KOPT-K1 (cell line): ENCODE data around the gene ATP8B1.

Source experiments
- H3K27ac ChIP-seq: fragments of 200-600 bp; sonication (generic); 2 replicates; pipeline ENCODE4 v1.5.1; 2016; ENCODE audit warnings: antibody characterized with exemption, mild to moderate bottlenecking, low read depth, low read length; ENCODE audit not compliant: poor library complexity, severe bottlenecking
- H3K36me3 ChIP-seq: fragments of 200-600 bp; sonication (generic); 2 replicates; pipeline ENCODE4 v1.5.1; 2017; ENCODE audit warnings: antibody characterized with exemption, mild to moderate bottlenecking, low read length, moderate library complexity; ENCODE audit not compliant: insufficient read depth
- H3K9me3 ChIP-seq: fragments of 200-600 bp; sonication (generic); 2 replicates; pipeline ENCODE4 v1.5.1; 2017; ENCODE audit warnings: antibody characterized with exemption, low read length, mild to moderate bottlenecking; ENCODE audit not compliant: insufficient read depth, poor library complexity, severe bottlenecking

Gene ATP8B1

DNA sequence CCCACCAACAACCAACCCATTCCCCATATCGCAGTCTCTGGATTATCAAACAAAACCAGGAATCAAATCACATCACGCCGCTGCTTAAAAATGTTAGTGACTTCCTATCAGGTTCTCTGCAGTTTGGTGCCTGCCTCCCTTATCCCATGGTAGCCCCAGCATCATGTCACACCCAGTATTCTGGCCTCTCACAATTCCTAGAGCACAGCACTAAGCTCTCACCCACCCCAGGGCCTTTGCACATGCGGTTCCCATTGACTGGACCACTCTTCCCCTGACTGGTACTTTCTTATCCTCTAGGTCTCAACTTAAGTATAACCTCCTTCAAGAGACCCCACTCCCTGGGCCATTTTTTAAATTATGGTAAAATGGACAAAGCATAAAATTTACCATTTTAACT lies 12.8 kb downstream of the ATP8B1 start:
- Histone ChIP-seq H3K36me3 (no peaks in the 10 kb centered on the region), H3K9me3 (no peaks in the 10 kb centered on the region), H3K27ac (no peak overlapping the region)

DNA sequence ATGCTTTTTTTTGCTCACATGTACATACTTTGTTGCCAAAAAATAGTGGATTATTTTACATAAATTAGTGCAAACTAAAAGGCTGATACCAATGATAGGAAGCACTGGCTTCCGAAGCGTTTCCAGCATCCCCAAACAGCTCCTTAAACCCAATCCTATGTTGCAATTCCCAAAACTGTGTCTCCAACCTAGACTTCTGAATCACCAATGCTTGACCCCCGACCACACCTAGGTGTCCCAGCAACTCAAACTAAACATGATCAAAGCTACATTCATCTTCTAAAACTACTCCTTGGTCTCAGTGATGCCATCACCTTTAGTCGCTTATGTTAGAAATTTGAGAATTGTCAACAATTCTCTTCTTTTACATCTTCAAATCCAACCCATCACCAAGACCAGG lies 13.4 kb downstream of the ATP8B1 start:
- Histone ChIP-seq H3K27ac (no peak overlapping the region), H3K36me3 (no peaks in the 10 kb centered on the region), H3K9me3 (no peaks in the 10 kb centered on the region)

DNA sequence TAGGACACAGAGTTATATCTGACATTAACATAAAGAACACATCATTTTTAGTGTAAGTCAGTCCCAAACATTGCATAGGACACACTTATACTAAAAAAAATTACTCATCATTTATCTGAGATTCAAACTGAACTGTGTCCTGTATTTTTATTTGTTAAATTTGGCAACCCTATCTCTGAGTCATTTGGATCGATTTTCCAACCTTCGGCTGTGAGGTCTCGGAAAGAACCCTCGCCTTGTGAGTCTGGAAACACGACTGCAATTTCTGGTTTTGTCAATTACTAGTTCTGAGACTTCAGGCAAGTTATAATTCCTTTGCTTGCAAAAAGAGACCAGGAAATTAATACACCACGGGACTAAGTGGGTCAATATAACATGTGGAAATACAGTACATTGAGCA lies 14.0 kb downstream of the ATP8B1 start:
- Histone ChIP-seq H3K27ac (no peak overlapping the region), H3K9me3 (no peaks in the 10 kb centered on the region), H3K36me3 (no peaks in the 10 kb centered on the region)

DNA sequence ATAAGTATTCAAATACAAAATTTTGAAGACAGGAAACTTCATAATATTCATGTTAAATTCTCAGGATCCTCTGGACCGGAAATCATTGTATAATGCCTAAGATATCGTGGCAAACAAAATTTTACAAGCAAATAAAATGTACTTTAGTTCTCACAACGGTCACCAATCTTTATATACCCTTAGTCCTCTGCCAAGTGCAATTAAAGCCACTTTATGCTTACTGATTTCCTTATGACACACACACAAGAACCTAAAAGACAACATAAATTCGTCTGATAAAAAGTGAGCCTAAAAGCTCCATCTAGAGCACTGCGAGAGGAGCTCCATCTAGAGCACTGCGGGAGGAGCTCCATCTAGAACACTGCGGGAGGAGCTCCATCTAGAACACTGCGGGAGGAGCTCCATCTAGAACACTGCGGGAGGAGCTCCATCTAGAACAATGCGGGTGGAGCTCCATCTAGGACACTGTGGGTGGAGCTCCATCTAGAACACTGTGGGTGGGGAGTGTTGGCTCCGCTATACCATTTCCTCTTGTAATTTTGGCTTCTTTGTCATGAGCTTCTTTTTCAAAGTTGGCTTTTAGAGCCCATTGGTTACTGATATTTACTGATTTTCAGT lies 15.9 kb downstream of the ATP8B1 start:
- no peak overlapping the region for H3K27ac ChIP-seq
- no peaks in the 10 kb centered on the region for H3K9me3 ChIP-seq
- H3K36me3 ChIP-seq, result no peaks in the 10 kb centered on the region

DNA sequence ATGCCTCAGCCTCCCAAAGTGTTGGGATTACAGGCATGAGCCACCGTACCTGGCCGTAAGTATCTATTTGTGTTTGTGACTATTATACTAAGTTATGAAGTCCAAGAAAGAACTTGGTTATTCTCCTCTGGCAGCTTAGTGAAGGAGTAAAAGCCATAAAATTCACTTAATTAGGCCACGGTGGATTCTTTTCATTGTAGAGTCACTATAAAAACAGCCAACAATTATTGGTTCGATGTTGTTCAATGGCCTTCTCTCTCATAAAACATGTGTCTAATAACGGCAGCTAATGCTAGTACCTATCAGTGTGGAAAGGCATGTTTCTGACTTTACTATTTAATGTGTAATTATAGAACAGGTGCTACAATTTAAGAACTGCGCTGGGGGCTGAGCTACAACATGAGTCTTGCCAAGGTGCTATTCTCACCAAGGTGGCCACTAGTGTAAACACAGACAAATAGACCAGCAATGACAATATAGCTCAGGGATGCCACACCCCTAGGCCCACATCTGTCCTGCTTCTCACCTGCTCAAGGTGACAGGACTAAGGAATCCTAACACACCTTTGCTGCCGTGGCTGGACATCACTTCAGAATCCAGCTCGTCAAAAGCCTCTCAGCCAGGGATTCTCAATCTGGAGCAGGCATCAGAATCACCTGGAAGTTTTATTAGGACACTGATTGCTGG lies 17.2 kb downstream of the ATP8B1 start:
- H3K27ac ChIP-seq, result no peak overlapping the region
- H3K36me3 ChIP-seq, result no peaks in the 10 kb centered on the region
- no peaks in the 10 kb centered on the region for H3K9me3 ChIP-seq

DNA sequence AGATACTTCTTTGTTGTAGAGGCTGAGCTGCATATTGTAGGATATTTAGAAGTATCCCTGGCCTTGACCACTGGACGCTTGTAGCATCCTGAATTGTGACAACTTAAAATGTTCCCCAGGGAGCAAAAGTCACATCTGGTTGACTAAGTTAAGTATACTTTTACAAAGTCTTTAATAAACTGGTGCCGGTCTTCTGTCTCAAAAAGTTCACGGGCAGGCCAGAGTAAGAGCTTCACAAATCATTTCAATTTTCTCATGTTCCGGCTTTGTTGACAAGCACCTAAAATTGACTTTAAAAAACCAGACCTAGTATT lies 18.4 kb downstream of the ATP8B1 start:
- no peaks in the 10 kb centered on the region for H3K36me3 ChIP-seq
- no peaks in the 10 kb centered on the region for H3K9me3 ChIP-seq
- no peak overlapping the region for H3K27ac ChIP-seq

DNA sequence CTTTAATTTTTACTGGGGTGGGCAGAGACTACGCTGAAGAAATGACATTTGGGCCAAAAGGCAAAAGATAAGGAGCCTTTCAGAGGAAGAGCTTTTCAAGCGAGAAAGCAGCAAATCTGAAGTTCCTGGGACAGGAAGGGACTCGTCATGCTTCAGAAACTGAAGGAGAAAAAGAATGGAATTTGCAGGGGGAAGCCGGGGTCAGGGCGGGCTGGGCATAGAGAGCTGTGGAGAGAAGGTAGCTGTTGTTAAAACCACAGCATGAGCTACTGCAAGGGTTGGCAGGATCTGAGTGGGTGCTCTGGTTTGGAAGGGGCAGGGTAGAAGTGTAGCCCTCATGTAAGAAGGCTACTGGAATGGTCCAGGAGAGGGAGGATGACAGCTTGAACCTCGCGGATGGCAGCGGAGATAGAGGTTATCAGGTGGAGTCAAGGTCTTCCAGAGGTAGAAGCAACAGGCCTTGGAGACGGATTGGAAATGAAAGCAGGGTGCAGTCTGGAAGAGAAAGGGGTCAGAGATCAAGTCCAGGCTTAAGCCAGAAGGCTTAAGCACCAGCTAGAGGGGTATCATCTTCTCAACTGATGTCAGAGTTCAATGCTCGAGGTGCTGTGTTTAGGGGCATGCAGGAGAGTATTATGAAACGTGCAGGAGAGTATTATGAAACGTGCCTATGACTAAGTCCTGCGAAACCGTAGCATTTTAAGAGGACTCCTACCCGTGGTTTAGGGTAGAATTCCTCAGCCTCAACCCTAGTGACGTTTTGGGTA lies 18.9 kb downstream of the ATP8B1 start:
- H3K36me3 ChIP-seq, result no peaks in the 10 kb centered on the region
- H3K9me3 ChIP-seq, result no peaks in the 10 kb centered on the region
- H3K27ac ChIP-seq, result no peak overlapping the region

DNA sequence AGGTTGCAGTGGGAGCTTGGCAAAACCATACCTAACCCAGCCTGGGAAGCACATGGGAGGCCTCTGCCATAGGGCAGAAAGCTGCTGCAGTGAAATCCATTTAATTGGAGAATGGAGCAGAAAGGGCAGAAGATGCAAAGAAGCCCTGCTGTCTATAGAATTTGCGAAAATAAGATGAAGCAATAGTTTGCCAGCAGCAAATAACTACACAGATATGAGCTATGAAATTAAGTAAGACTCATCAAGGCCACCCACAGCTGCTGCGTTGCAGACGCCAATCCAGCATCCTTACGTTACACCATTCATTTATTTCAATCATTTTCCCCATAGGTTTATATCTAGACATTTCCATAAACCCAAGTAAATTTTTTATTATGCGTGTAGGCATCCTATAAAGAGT lies 21.1 kb downstream of the ATP8B1 start:
- Histone ChIP-seq H3K27ac (no peak overlapping the region), H3K9me3 (no peaks in the 10 kb centered on the region), H3K36me3 (no peaks in the 10 kb centered on the region)

DNA sequence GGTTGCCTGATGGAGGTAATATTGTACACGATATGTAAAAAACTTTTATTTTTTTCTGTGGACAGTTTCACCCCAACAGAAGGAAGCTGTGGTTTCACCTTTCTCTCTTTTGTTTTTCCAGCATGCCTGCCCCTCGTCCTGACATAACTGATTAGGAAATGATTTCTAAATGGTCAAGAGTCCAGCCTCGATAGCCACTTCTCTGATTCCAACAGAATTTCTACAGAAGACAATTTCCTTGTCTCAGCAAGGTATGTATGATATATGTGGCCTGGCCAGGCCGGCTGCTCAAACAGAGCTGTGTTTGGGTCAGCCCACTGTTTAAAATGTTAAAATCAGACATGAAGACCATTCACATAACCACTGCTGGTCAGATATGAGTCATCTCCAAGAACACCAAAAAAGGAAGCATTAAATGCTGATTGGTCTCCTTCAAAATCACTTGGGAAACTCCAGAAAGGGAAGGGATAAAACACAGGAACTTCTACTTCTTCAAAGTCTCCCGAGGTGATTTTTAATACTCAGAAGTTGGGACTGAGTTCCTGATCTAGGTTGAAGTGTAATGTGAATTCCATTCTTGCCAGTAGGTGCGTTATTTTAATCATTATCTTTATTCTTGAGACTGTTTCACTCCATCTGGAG lies 22.3 kb downstream of the ATP8B1 start:
- H3K36me3 ChIP-seq, result no peaks in the 10 kb centered on the region
- no peaks in the 10 kb centered on the region for H3K9me3 ChIP-seq
- H3K27ac ChIP-seq, result no peak overlapping the region

DNA sequence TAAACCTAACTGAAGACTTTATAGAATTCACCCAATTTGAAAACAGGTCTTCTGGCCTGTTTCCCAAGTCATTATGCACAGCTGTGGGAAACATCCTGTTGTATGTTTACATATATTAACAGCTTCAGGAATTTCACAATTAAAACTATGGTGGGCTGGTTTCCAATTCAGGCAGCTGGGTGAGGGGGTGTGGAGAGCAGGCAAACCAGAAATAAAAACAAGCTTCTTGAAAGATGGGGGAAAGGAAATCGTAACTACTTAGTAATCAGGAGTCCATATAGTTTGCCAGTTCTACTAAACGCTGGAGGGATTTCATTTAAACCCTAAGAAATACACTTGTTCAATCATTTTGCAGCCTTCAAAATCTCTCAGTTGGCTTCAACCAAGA lies 22.8 kb downstream of the ATP8B1 start:
- Histone ChIP-seq H3K27ac (no peak overlapping the region), H3K9me3 (no peaks in the 10 kb centered on the region), H3K36me3 (no peaks in the 10 kb centered on the region)

DNA sequence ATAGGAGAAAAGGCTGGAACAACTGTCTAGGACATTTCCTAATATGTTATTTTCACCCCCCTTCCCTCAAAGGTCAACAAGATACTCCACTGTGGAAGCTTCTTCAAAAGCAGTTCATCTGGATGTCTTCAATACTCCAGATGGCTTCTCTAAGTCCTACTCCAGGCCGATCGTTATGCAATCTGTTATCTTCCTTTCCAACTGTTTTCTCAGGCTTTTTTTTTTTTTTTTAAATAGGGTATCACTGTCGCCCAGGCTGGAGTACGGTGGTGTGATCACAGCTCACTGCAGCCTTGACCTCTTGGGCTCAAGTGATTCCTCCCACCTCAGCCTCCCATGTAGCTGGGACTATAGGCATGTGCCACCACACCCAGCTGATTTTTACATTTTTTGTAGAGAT lies 26.3 kb downstream of the ATP8B1 start:
- no peak overlapping the region for H3K27ac ChIP-seq
- H3K9me3 ChIP-seq, result no peaks in the 10 kb centered on the region
- no peaks in the 10 kb centered on the region for H3K36me3 ChIP-seq

DNA sequence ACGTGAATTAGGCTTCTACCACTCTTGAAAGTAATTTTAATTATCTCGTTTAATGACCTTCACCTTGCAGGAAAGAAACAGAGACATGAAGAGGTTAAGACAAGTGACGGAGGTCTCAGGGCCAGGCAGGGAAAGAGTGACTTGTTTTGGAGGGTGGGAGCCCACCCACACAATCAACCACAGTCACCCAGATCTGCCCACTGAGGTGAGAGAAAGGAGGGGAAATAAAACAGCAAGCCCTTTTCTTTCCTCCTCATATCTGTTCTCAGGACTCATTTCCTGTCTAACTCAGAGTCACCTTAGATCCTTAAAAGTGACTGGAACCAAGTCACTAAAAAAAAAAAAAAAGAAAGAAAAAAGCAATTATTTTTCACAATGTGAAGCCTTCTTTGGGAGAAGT lies 26.8 kb downstream of the ATP8B1 start:
- Histone ChIP-seq H3K9me3 (no peaks in the 10 kb centered on the region), H3K36me3 (no peaks in the 10 kb centered on the region), H3K27ac (no peak overlapping the region)

DNA sequence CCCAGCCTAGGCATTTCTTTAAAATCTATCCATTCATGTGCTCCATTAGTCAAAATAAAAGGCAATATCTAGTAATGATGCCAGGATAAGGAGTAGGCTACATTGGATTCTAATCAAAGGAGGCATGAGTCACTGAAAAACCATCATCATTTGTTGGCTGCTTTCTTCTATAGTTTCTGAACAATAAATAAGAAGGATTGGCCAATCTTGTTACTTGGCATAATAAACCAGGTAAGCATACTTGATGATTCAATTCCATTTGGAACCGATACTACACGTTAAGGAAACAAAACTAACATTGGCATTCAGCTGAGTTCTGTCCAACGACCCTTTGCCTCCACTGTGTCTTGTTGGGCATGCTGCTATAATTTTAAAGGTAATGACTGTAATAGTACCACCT lies 27.2 kb downstream of the ATP8B1 start:
- H3K9me3 ChIP-seq, result no peaks in the 10 kb centered on the region
- no peaks in the 10 kb centered on the region for H3K36me3 ChIP-seq
- no peak overlapping the region for H3K27ac ChIP-seq

DNA sequence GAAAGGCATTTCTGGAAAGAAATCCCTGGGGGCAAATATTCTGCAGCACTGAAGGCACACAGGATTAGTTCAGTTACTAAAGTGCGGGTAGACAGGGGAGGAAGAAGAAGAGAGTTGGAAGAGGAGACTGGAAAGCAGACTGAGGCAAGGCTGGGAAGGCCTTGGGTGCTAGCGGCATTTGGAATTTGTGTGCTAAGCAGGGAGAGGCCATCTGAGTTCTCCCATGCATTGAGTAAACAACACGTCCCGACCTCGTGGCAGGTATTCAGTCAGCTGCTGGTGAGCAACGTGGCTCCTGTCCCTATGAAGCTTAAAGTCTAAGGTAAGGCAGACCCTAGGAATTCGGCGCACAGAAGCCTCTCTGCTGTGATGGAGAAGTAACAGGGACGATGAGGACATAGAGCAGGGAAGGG lies 30.7 kb downstream of the ATP8B1 start:
- Histone ChIP-seq H3K27ac (no peak overlapping the region), H3K9me3 (no peaks in the 10 kb centered on the region), H3K36me3 (no peaks in the 10 kb centered on the region)

DNA sequence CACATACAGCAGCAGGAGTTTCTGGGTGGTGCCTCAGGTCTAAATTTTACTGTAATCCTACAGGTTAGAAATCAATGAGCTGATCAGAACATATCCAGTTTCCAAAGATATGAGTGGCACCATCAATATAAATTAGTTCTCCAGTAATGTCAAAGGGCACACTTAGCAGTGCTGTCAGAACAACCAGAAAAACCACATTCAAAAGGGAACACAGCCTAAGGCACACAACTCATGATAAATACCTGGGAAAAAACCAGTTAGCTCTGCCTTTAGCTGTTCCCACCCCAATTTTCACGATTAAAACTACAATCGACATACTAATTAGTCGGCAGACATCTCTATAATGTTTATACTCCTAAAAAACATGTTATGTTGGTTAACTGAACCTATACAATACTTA lies 31.5 kb downstream of the ATP8B1 start:
- Histone ChIP-seq H3K27ac (no peak overlapping the region), H3K36me3 (no peaks in the 10 kb centered on the region), H3K9me3 (no peaks in the 10 kb centered on the region)
